MM.1S (cell line): ENCODE results near the gene GNPDA2.

Experiments
- DNase-seq: peaks from one replicate; pipeline ENCODE4 v3.0.0-alpha.2; 2015
- H2AFZ ChIP-seq: fragments of 300-600 bp; sonication (generic); 2 replicates; pipeline ENCODE4 v1.6.0; 2016; ENCODE audit warnings: antibody characterized with exemption, low read length
- H3F3A ChIP-seq: fragments of 300-600 bp; sonication (generic); 2 replicates; pipeline ENCODE4 v1.6.1; 2016; ENCODE audit warnings: mild to moderate bottlenecking, antibody characterized with exemption, low read length, moderate library complexity, mixed read lengths; ENCODE audit not compliant: insufficient read depth
- H3K27ac ChIP-seq: fragments of 300-600 bp; sonication (generic); 2 replicates; pipeline ENCODE4 v1.5.1; 2016; ENCODE audit warnings: mild to moderate bottlenecking, low read length
- H3K27me3 ChIP-seq: fragments of 300-600 bp; sonication (generic); replicated peaks from 2 replicates; pipeline ENCODE4 v1.6.0; 2016; ENCODE audit warnings: low read length; ENCODE audit not compliant: insufficient read depth
- H3K36me3 ChIP-seq: fragments of 300-600 bp; sonication (generic); replicated peaks from 2 replicates; pipeline ENCODE4 v1.6.1; 2016; ENCODE audit warnings: mild to moderate bottlenecking, low read length, mixed read lengths; ENCODE audit not compliant: insufficient read depth
- H3K4me1 ChIP-seq: fragments of 300-600 bp; sonication (generic); 2 replicates; pipeline ENCODE4 v1.6.1; 2016; ENCODE audit warnings: low read length, mixed read lengths
- H3K4me2 ChIP-seq: fragments of 300-600 bp; sonication (generic); 2 replicates; pipeline ENCODE4 v1.6.0; 2016; ENCODE audit warnings: low read depth, low read length
- H3K4me3 ChIP-seq: fragments of 300-600 bp; sonication (generic); 2 replicates; pipeline ENCODE4 v1.5.1; 2016; ENCODE audit warnings: low read length, mixed read lengths
- H3K79me2 ChIP-seq: fragments of 300-600 bp; sonication (generic); 2 replicates; pipeline ENCODE4 v1.6.1; 2016; ENCODE audit warnings: mixed run types, low read length, mixed read lengths
- H3K9ac ChIP-seq: fragments of 300-600 bp; sonication (generic); 2 replicates; pipeline ENCODE4 v1.6.1; 2016; ENCODE audit warnings: low read length, mixed read lengths
- H3K9me2 ChIP-seq: fragments of 300-600 bp; sonication (generic); replicated peaks from 2 replicates; pipeline ENCODE4 v1.6.1; 2016; ENCODE audit warnings: mild to moderate bottlenecking, low read length, mixed read lengths; ENCODE audit not compliant: insufficient read depth
- H3K9me3 ChIP-seq: fragments of 300-600 bp; sonication (generic); replicated peaks from 2 replicates; pipeline ENCODE4 v1.6.1; 2016; ENCODE audit warnings: mild to moderate bottlenecking, low read length, mixed read lengths; ENCODE audit not compliant: insufficient read depth
- H4K20me1 ChIP-seq: fragments of 300-600 bp; sonication (generic); 2 replicates; pipeline ENCODE4 v1.6.1; 2016; ENCODE audit warnings: mild to moderate bottlenecking, low read length, moderate library complexity, mixed read lengths; ENCODE audit not compliant: insufficient read depth
- EZH2 ChIP-seq: fragments of 300-600 bp; sonication (generic); optimal IDR thresholded peaks from 2 replicates; pipeline ENCODE3; 2017; ENCODE audit warnings: low read depth, mild to moderate bottlenecking, antibody characterized with exemption, low read length, mixed read lengths
- EZH2phosphoT487 ChIP-seq: fragments of 300-600 bp; sonication (generic); IDR thresholded peaks from 2 replicates; pipeline ENCODE4 v1.6.1; 2018; ENCODE audit warnings: antibody characterized with exemption, low read length
- TF ChIP-seq, protein P1 (sequence below): fragments of 300-600 bp; sonication (generic); IDR thresholded peaks from 2 replicates; pipeline ENCODE4 v1.5.1; 2016; ENCODE audit warnings: antibody characterized with exemption, low read length, mixed read lengths

GNPDA2 gene

DNA sequence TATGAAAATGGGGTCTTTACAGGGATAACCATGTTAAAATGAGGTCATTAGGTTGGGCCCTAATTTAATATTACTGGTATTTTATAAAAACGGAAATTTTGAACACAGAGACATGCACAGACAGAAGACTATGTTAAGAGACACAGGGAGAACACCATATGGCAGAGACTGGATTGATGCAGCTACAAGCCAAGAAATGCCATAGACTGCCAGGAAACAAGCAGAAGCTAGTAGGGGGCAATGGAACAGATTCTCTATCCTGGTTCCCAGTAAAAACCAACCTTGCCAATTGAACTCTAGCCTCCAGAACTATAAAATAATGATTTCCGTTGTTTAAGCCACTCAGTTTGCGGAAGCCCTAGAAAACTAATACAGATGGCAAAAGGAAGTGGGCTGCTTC, 54.7 kb downstream of the GNPDA2 start:
- Histone ChIP-seq H3K4me3 (no peak overlapping the region), H3K27me3 (no peaks in the 10 kb centered on the region), H3K9ac (no peak overlapping the region), H3K27ac (no peak overlapping the region), H3F3A (no peaks in the 10 kb centered on the region), H3K4me2 (no peak overlapping the region), H3K79me2 (no peaks in the 10 kb centered on the region), H2AFZ (no peak overlapping the region), H3K9me2 (no peaks in the 10 kb centered on the region), H3K4me1 (no peaks in the 10 kb centered on the region), H4K20me1 (no peaks in the 10 kb centered on the region), H3K36me3 (no peaks in the 10 kb centered on the region), H3K9me3 (no peaks in the 10 kb centered on the region)
- DNase-seq = no peak
- TF ChIP-seq EZH2phosphoT487 = no peak
- TF ChIP-seq, protein P1, sequence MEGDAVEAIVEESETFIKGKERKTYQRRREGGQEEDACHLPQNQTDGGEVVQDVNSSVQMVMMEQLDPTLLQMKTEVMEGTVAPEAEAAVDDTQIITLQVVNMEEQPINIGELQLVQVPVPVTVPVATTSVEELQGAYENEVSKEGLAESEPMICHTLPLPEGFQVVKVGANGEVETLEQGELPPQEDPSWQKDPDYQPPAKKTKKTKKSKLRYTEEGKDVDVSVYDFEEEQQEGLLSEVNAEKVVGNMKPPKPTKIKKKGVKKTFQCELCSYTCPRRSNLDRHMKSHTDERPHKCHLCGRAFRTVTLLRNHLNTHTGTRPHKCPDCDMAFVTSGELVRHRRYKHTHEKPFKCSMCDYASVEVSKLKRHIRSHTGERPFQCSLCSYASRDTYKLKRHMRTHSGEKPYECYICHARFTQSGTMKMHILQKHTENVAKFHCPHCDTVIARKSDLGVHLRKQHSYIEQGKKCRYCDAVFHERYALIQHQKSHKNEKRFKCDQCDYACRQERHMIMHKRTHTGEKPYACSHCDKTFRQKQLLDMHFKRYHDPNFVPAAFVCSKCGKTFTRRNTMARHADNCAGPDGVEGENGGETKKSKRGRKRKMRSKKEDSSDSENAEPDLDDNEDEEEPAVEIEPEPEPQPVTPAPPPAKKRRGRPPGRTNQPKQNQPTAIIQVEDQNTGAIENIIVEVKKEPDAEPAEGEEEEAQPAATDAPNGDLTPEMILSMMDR = no peak
- TF ChIP-seq EZH2 = no peak

DNA sequence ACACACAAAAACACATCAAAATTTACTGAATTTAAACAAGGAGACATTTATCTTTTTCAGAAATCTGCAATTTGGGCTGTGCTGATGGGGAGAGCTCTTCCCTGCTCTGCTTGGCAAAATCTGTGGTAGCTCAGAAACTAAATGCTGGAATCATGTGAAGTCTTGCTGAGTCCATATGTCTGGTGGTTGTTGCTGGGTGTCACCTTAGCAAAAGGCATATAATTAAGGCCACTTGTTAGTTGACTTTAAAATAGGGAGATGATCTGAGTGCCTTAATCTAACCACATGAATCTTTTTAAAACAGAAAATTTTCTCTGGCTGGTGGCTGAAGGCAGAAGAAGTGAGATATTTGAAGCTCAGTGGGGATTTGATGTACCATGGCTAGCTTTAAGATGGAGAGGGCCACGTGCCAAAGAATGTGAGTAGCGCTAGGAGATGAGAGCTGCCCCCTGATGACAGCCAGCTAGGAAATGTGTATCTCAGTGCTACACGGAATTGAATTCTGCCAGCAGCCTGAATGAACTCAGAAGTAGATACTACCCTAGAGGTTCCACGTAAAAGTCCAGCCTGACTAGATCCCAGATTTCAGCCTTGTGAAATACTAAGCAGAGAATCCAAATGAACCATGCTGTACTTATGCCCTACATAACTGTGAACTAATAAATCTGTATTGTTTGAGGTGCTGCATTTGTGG, 55.7 kb downstream of the GNPDA2 start:
- Histone ChIP-seq H3K79me2 (no peaks in the 10 kb centered on the region), H2AFZ (no peak overlapping the region), H3K27ac (no peak overlapping the region), H3F3A (no peaks in the 10 kb centered on the region), H3K9me2 (no peaks in the 10 kb centered on the region), H4K20me1 (no peaks in the 10 kb centered on the region), H3K4me2 (no peak overlapping the region), H3K4me3 (no peak overlapping the region), H3K27me3 (no peaks in the 10 kb centered on the region), H3K9me3 (no peaks in the 10 kb centered on the region), H3K9ac (no peak overlapping the region), H3K36me3 (no peaks in the 10 kb centered on the region), H3K4me1 (no peaks in the 10 kb centered on the region)
- TF ChIP-seq EZH2 = no peak
- TF ChIP-seq, protein P1 = no peak
- no peak for TF ChIP-seq EZH2phosphoT487
- DNase-seq = no peak

DNA sequence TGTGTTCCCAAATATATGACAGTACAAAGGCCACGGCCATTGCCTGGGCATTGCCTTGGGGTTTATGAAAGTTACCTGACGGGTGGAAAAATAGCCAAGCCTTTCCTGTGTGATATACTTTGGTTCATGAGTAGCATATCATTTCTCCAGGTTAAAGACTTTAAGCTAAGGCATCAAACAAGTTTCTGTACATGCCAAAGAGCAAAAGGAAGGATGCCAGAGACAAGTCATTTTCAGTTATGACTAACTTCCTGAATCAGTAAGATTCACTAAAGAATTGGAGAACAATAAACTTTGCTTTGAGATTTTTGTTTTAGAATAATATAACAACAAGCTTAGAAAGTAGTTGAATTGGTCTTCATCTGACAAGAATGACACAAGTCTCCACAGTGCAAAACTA, 57.8 kb downstream of the GNPDA2 start:
- no peaks in the 10 kb centered on the region for H3K4me1 ChIP-seq
- no peaks in the 10 kb centered on the region for H4K20me1 ChIP-seq
- H3K27ac ChIP-seq = no peak overlapping the region
- no peak overlapping the region for H3K4me2 ChIP-seq
- no peak for TF ChIP-seq EZH2
- TF ChIP-seq, protein P1 = no peak
- no peaks in the 10 kb centered on the region for H3F3A ChIP-seq
- no peaks in the 10 kb centered on the region for H3K27me3 ChIP-seq
- no peak for DNase-seq
- no peaks in the 10 kb centered on the region for H3K9me2 ChIP-seq
- no peak overlapping the region for H3K9ac ChIP-seq
- no peaks in the 10 kb centered on the region for H3K79me2 ChIP-seq
- no peaks in the 10 kb centered on the region for H3K36me3 ChIP-seq
- H3K4me3 ChIP-seq = no peak overlapping the region
- H3K9me3 ChIP-seq = no peaks in the 10 kb centered on the region
- no peak overlapping the region for H2AFZ ChIP-seq
